GM12874 (cell line): ENCODE data around the gene SPEM2.

ENCODE experiments used
- TF ChIP-seq, protein P1 (sequence below): IDR thresholded peaks from 2 replicates; pipeline ENCODE4 v1.5.1; 2011; ENCODE audit warnings: low read depth, mild to moderate bottlenecking, control low read depth, low read length, moderate library complexity; ENCODE audit not compliant: insufficient read depth

SPEM2 gene

GRCh38 chr17:7459961-7460545 lies 34.6 kb downstream of the SPEM2 start:
- TF ChIP-seq, protein P1, sequence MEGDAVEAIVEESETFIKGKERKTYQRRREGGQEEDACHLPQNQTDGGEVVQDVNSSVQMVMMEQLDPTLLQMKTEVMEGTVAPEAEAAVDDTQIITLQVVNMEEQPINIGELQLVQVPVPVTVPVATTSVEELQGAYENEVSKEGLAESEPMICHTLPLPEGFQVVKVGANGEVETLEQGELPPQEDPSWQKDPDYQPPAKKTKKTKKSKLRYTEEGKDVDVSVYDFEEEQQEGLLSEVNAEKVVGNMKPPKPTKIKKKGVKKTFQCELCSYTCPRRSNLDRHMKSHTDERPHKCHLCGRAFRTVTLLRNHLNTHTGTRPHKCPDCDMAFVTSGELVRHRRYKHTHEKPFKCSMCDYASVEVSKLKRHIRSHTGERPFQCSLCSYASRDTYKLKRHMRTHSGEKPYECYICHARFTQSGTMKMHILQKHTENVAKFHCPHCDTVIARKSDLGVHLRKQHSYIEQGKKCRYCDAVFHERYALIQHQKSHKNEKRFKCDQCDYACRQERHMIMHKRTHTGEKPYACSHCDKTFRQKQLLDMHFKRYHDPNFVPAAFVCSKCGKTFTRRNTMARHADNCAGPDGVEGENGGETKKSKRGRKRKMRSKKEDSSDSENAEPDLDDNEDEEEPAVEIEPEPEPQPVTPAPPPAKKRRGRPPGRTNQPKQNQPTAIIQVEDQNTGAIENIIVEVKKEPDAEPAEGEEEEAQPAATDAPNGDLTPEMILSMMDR, result no peak

DNA sequence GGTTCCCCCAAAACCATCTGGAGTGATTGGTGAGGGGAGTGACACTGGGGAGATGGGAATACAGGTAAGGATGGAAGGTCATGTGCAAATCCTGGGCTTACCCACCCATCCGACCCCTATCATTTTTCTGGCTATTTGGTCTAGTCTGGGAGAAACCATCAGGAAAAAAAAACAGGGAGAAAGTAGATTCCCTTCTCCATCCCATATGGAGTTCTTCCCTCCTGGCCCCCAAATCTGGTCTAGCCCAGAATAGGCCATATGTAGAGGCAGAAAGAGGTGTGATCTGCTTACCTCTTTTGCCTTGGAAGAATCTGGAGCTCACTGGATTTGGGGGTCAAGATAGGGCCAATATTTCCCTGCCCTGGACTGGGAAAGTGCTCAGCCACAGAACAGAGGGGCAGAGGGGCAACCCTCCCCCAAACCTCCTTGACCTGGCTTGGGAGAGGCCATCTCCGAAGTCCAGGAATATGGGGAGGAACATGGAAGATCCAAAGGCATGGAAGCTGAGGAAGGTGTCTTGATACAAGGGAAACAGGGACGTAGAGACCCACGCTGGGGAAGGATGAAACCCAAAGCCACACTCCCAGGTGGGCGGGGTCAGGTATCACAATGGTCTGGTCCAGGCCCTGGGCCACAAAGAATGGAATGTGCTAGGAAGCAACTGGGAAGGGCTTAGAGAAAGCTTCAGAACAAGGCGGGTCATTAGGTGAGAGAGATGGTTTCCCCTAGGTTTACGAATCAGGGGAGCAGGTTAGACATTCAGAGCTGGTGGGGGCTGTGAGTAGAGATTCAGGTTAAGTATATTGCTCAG lies 35.6 kb downstream of the SPEM2 start:
- TF ChIP-seq, protein P1, result no peak

- TF ChIP-seq, protein P1, result no peak
Observed at GRCh38 chr17:7462474-7463371, 37.3 kb downstream of the SPEM2 start.

- TF ChIP-seq, protein P1, result no peak
Observed at GRCh38 chr17:7463372-7463846, 38.0 kb downstream of the SPEM2 start.

GRCh38 chr17:7464081-7464480 lies 38.7 kb downstream of the SPEM2 start:
- TF ChIP-seq, protein P1, result no peak

DNA sequence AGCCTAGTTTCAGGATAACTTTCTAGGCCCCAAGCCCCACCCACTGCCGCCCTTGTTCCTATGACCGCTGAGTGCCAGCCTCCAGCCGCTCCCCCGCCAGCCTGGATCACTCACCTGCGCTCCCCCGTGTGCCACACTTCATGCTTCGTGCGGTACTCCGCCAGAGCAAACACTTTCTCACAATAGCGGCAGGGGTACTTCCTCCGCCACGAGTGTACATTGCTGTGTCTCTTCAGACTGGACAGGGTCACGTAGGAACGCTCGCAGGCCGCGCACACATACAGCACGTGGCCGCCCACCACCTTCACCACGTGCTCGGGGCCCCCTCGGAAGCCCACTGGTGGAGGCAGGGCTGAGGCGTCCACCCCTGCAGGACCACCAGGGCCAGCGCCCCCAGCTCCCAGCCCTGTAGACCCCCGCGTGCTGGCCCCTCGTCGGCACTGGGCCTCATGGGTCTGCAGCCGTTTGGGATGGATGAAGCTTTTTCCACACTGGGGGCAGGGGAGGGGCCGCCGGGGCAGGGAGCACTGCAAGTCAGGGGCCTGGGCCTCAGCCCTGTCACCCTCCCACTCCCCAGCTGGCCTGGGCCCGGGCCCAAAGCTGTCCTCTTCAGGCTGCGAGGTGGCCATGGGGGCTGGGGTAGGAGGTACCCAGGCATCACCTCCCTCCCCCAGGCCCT lies 40.3 kb downstream of the SPEM2 start:
- TF ChIP-seq, protein P1, result no peak
